ENCODE measurements around the gene SCN1B.
A peak's percentile ranks its signal among the peaks of the same experiment; 100 is the strongest.

SCN1B gene

GRCh38 chr19:35030257-35031071 lies at the start of gene SCN1B:
Gene SCN1B, plus strand, starts transcription at chr19:35030470. Its CDS starts 351 bp downstream, at chr19:35030821.
- DNase-seq (ENCODE audit: low spot score): peak; percentile 76
- no peak for TF ChIP-seq CTCF (IDR thresholded peaks at IDR 0.05; ENCODE audit: extremely low read depth, missing control alignments)

GRCh38 chr19:34982275-34982674 lies 48.0 kb upstream of the SCN1B start:
- TF ChIP-seq CTCF (IDR thresholded peaks at IDR 0.05; ENCODE audit: extremely low read depth, missing control alignments): no peak
- DNase-seq (ENCODE audit: low spot score): no peak

- DNase-seq (ENCODE audit: low spot score): no peak
- TF ChIP-seq CTCF (IDR thresholded peaks at IDR 0.05; ENCODE audit: extremely low read depth, missing control alignments): no peak
Observed at GRCh38 chr19:34983786-34984185, 46.5 kb upstream of the SCN1B start.

GRCh38 chr19:34984287-34984686 lies 46.0 kb upstream of the SCN1B start:
- DNase-seq (ENCODE audit: low spot score): no peak
- TF ChIP-seq CTCF (IDR thresholded peaks at IDR 0.05; ENCODE audit: extremely low read depth, missing control alignments): no peak

GRCh38 chr19:34985249-34986022 lies 44.8 kb upstream of the SCN1B start:
- DNase-seq (ENCODE audit: low spot score): no peak
- TF ChIP-seq CTCF (IDR thresholded peaks at IDR 0.05; ENCODE audit: extremely low read depth, missing control alignments): no peak

- TF ChIP-seq CTCF (IDR thresholded peaks at IDR 0.05; ENCODE audit: extremely low read depth, missing control alignments): no peak
- DNase-seq (ENCODE audit: low spot score): no peak
Observed at GRCh38 chr19:34988119-34988518, 42.2 kb upstream of the SCN1B start.

GRCh38 chr19:34989298-34989697 lies 41.0 kb upstream of the SCN1B start:
- no peak for DNase-seq (ENCODE audit: low spot score)
- TF ChIP-seq CTCF (IDR thresholded peaks at IDR 0.05; ENCODE audit: extremely low read depth, missing control alignments): no peak

Data from GM20000 (cell line).